Activated B cell treated with CpG ODN at 0.5 μM for 24 hours (primary cell): ENCODE data around the gene CYTH1. TPM values are rescaled to one million over a fixed set of nuclear protein-coding genes. Genes with fewer than 3 reads are reported as not detected.

Experiments
- ATAC-seq: fragments of 200-7000 bp; cut with Tn5 transposase; one replicate; pipeline ENCODE4 v1.10.0; 2021; ENCODE audit warnings: low read depth, mild to moderate bottlenecking, moderate library complexity
- CTCF ChIA-PET: fragments of 350-600 bp; sonication (Branson Sonifier 250); formaldehyde crosslinking; loops from one replicate; lab custom pipeline; 2021; ENCODE audit warnings: antibody characterized with exemption; lab: Charles Lee
- POLR2A ChIA-PET: fragments of 350-600 bp; sonication (Branson Sonifier 250); formaldehyde crosslinking; loops from one replicate; lab custom pipeline; 2021; ENCODE audit warnings: antibody characterized with exemption; lab: Charles Lee
- DNase-seq: peaks from one replicate; pipeline ENCODE4 v3.0.0; 2022
- H3K27ac Mint-ChIP-seq: one replicate; pipeline ENCODE4 v1.8.0; 2020; ENCODE audit warnings: mixed read lengths
- H3K27me3 Mint-ChIP-seq: one replicate; pipeline ENCODE4 v1.8.0; 2021; ENCODE audit warnings: mixed read lengths
- H3K36me3 Mint-ChIP-seq: one replicate; pipeline ENCODE4 v1.8.0; 2021; ENCODE audit warnings: low read depth, mixed read lengths
- H3K4me1 Mint-ChIP-seq: one replicate; pipeline ENCODE4 v1.8.0; 2021; ENCODE audit warnings: mixed read lengths
- H3K4me3 Mint-ChIP-seq: one replicate; pipeline ENCODE4 v1.8.0; 2020; ENCODE audit warnings: mild to moderate bottlenecking, mixed read lengths
- H3K9me3 Mint-ChIP-seq: one replicate; pipeline ENCODE4 v1.8.0; 2020; ENCODE audit warnings: mixed read lengths
- CTCF ChIP-seq: fragments of 200-600 bp; IDR thresholded peaks from one replicate; pipeline ENCODE4 v1.8.0; 2022; ENCODE audit warnings: antibody characterized with exemption, mild to moderate bottlenecking
- intact Hi-C: fragments of 100-400 bp; cut with micrococcal nuclease; formaldehyde crosslinking; loops from one replicate; pipeline ENCODE4 v1.15.1; 2024
- total RNA-seq: library from RNA; stranded (reverse); gene quantifications from 2 replicates; pipeline ENCODE4 v1.2.3, GENCODE V29; 2022

The CYTH1 gene
- total RNA-seq, 1 donor from 2014 or later: 391 TPM

GRCh38 chr17:78675316-78675616 is 106.8 kb downstream of the CYTH1 start:
- Mint-ChIP-seq H3K4me1 (no peaks in the 10 kb centered on the region), H3K36me3 (peaks cover 98% of the 10 kb centered on the region), H3K4me3 (no peak overlapping the region), H3K27ac (no peak overlapping the region), H3K27me3 (no peaks in the 10 kb centered on the region), H3K9me3 (no peaks in the 10 kb centered on the region)
- no peak for TF ChIP-seq CTCF
- ChIA-PET CTCF (no interaction called here), POLR2A (no interaction called here)
- ATAC-seq (no peak), DNase-seq (no peak)
- intact Hi-C loops: no loop called here

GRCh38 chr17:78674595-78675315 is 107.3 kb downstream of the CYTH1 start:
- ATAC-seq (no peak), DNase-seq (no peak)
- TF ChIP-seq CTCF: no peak
- ChIA-PET POLR2A (interaction anchor here (0.5 to 0.9 kb wide), 2 partner anchors 8 to 22 kb away, joined by 4 to 13 read pairs; no protein-coding TSS in a partner anchor), CTCF (interaction anchor here (0.8 to 1.2 kb wide), 2 partner anchors 22 to 34 kb away, joined by 3 to 4 read pairs; no protein-coding TSS in a partner anchor)
- Mint-ChIP-seq H3K9me3 (no peaks in the 10 kb centered on the region), H3K4me3 (no peak overlapping the region), H3K36me3 (peaks cover 97% of the 10 kb centered on the region), H3K4me1 (no peaks in the 10 kb centered on the region), H3K27ac (no peak overlapping the region), H3K27me3 (no peaks in the 10 kb centered on the region)
- intact Hi-C loops: no loop called here

GRCh38 chr17:78674156-78674555 is 107.9 kb downstream of the CYTH1 start:
- ChIA-PET POLR2A (interaction anchor here (0.5 to 0.9 kb wide), 2 partner anchors 8 to 23 kb away, joined by 4 to 13 read pairs; no protein-coding TSS in a partner anchor), CTCF (interaction anchor here (0.8 to 1.2 kb wide), 2 partner anchors 23 to 35 kb away, joined by 3 to 4 read pairs; no protein-coding TSS in a partner anchor)
- ATAC-seq (no peak), DNase-seq (no peak)
- Mint-ChIP-seq H3K36me3 (peaks cover 92% of the 10 kb centered on the region), H3K27ac (peak overlapping the region; percentile 46), H3K4me1 (no peaks in the 10 kb centered on the region), H3K9me3 (no peaks in the 10 kb centered on the region), H3K4me3 (no peak overlapping the region), H3K27me3 (no peaks in the 10 kb centered on the region)
- no peak for TF ChIP-seq CTCF
- intact Hi-C loops: no loop called here

GRCh38 chr17:78673395-78673794 is 108.7 kb downstream of the CYTH1 start:
- POLR2A ChIA-PET: no interaction called here
- Mint-ChIP-seq H3K36me3 (peaks cover 86% of the 10 kb centered on the region), H3K4me3 (no peak overlapping the region), H3K27ac (peak overlapping the region; percentile 30), H3K9me3 (no peaks in the 10 kb centered on the region), H3K27me3 (no peaks in the 10 kb centered on the region), H3K4me1 (no peaks in the 10 kb centered on the region)
- no peak for ATAC-seq
- CTCF ChIA-PET: no interaction called here
- DNase-seq: no peak
- TF ChIP-seq CTCF: no peak
- intact Hi-C loops: no loop called here

GRCh38 chr17:78672871-78673371 is 109.2 kb downstream of the CYTH1 start:
- H3K27ac Mint-ChIP-seq: peak overlapping the region; percentile 30
- H3K4me1 Mint-ChIP-seq: no peaks in the 10 kb centered on the region
- H3K27me3 Mint-ChIP-seq: no peaks in the 10 kb centered on the region
- no peak for ATAC-seq
- no peak overlapping the region for H3K4me3 Mint-ChIP-seq
- H3K9me3 Mint-ChIP-seq: no peaks in the 10 kb centered on the region
- intact Hi-C loops: no loop called here
- TF ChIP-seq CTCF: no peak
- ChIA-PET POLR2A (no interaction called here), CTCF (no interaction called here)
- peaks cover 87% of the 10 kb centered on the region for H3K36me3 Mint-ChIP-seq
- no peak for DNase-seq
